Fibroblast of peridontal ligament (primary cell): ENCODE results near the gene GSS.

Experiments used
- DNase-seq: peaks from one replicate; pipeline ENCODE4 v3.0.0-alpha.2; 2010; ENCODE audit errors: extremely low read depth

Gene GSS

DNA sequence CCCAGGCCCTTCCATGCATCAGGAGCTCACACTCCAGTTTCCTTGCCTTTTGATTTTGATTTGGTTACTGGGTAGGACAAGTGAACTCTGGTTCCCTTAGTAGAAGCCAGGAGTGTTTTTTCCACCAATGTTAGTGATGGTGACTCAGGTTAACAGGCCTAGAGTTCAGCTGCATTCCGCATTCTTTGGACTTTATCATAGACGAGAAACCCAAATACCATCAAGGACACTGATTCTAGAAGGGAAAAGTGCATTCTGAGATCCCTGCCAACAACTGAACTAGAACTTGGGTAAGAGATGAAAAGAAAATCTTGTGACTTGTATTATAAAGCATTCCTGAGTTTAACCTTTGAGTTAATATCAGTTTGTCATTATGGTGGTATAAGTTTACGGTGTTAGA is 8.9 kb downstream of the GSS start:
- DNase-seq = no peak

DNA sequence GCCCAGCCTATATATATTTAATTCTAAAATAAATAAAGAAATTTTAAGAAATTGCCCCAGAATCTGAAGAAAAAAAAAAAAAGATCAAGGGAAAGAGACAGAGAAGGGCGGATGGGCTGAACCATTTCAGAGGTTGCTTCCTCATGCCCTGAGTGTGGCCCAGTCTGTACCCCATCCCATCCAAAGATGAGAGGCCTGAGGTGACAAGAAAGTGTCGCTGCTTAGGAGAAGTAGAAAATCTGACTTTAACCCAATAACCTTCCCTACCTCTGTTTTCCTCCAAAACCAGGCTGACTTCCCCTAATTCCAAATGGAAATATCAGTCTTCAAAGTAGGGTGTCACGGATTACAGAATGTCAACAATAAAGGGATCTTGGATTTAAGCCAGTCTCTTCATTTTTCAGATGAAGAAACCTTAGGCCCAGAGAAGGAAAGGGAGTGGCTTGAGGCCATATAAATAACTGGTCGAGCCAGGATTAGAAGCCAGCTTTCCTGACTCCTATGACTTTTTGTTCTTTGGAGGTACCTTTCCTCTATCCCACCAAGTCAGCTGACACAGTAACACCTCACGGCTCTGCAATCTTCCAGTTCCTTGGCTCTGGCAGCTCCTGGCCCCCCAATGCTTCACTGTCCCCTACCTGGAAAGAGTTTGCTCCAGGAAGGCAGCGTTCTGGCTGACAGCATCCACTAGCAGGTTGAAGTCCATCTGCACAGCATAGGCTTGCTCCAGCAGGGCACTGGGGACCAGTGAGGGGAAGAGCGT is 10.1 kb downstream of the GSS start:
- DNase-seq = no peak

DNA sequence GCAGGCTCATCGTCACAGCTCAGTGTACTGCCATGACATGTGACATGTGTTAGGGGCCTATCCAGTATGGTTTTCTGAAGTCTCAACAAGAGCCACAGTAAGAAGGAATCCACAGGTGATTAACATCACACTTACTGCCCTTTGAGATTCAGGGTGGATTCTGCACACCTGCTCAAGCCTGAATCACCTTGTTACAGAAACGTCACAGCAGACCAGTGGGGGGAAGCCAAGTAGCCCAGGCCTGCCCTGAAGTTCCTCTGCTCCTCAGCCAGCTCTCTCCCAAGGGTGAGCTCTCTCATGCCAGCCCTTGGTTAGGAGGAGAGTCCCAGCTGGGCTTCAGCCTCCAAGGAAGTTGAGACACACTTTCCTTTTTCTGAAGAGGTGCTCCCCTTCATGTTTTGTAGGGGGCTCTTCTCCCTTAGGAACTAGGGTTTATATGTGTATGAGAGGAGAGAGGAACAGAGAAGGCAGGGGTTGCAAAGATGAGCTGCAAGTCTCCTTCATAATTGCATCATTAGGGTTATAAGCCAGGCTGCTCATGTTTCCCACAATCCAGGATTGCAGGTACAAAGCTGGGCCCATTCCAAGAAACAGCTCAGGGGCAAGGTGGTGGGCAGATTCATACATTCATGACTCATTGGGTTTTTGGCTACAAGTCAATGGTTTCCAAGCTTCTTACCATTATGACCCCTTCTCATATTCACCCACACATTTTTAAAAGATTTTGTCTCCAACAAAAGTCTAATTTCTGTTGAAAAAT is 11.6 kb downstream of the GSS start:
- DNase-seq = no peak

DNA sequence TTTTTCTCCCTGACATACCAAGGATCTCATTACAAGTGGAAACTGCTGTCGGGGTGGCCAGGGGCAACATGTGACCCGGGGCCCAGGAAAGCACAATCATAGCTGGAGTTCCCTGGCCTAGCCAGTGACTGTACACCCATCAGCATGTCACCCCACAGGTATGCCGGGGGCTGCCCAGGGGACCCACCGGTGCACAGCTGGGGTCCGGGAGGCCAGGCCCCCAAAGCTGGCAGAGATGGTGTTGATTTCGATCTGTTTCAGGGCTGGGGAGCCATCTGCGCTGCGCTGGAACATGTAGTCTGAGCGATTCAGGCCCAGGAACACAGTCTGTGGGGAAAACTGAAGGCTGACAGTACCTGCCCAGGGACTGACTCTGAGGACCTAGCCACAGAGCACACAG is 13.3 kb downstream of the GSS start:
- DNase-seq = no peak

DNA sequence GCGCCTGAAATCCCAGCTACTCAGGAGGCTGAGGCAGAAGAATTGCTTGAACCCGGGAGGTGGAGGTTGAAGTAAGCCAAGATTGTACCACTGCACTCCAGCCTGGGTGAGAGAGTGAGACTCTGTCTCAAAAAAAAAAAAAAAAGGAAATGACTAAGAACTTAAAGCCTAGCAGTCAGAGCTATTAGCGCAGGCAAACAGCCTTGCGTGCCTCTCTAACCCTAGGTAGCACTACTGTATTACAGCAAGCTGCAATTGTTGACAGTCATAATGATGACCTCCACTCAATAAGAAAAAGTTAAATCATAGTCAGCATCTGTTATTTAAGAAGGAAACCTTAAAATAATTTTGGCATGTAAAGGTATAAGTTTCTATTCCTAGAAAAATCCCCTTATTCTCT is 14.4 kb downstream of the GSS start:
- no peak for DNase-seq

DNA sequence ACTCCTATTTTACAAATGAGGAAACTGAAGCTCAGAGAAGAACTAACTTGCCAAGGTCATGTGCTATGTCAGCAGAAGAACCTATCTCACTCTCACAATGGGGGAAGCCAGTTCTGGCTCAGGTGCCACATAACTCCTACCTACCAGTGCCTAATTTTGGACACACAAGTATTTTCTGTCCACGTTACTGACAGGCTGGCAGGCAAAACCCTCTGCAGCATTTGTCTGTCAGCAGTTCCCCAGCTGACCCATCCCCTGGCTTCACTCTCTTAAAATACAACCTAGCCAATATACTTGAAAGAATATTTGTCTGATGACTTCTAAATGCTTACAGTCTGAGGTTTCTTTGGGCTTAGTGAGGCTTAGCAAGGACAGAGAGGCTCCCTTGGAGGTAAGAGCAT is 15.5 kb downstream of the GSS start:
- DNase-seq = no peak

DNA sequence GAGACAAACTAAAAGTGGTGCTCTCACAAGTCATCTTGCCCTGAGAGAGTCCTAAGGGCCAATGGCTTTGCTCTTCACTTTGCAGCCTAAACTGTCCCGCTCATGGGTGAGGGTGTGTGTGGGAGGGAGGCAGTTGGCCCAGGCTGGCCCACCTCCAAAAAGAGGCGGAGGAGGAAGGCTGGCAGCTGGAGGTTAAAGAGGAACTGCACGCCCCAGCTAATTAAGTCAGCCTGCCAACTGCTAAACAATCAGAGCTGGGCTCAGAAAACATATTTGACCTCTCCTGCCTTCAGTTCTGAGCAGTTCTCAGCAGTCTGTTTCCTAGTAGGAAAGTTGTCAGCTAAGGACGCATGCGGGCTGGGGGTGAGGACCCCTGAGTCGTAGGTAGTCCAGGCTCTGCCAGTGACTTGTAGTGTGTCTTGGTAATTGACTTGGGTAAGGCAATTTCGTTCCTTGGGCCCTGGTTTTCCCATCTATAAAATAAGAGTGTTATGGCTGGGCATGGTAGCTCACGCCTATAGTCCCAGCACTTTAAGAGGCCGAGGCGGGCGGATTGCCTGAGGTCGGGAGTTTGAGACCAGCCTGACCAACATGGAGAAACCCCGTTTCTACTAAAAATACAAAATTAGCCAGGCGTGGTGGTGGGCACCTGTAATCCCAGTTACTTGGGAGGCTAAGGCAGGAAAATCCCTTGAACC is 17.0 kb downstream of the GSS start:
- no peak for DNase-seq

DNA sequence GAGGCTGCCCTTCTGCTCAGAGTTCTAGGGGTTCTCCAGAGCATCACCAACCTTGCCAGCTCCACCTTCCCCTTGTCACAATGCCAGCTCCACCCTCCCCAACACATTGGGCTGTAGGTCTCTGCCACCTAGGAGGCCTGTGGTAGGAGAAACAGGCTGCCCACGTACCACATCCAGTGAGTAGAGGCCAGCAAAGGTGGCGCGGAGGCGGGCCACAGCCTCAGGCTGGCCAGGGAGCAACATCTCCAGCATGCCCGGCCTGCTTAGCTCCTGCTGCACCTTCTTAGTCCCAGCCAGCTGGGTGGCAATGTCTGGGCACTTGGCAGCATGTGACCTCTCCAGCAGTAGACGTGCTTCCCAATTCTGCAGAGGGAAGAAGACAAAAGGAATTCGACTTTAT is 23.8 kb downstream of the GSS start:
- no peak for DNase-seq

DNA sequence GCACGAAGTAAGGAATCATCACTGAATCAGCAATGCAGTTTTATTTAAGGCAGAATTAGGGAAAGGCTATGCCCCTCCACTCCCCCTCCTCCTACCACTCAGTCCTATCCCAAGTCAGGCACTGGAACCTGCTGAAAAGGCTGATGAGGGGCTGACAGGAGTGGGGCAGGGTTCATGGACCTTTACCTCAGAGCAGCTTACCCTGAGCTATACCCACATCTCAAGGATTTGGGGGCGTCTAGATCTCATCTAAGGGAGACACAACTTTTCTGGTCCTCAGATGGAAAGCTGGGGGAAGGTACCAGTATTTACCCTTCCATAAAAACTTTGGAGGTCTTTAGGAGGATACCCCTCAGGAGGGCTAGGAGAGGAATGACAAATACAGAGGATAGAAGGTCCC is 27.2 kb downstream of the GSS start:
- no peak for DNase-seq

DNA sequence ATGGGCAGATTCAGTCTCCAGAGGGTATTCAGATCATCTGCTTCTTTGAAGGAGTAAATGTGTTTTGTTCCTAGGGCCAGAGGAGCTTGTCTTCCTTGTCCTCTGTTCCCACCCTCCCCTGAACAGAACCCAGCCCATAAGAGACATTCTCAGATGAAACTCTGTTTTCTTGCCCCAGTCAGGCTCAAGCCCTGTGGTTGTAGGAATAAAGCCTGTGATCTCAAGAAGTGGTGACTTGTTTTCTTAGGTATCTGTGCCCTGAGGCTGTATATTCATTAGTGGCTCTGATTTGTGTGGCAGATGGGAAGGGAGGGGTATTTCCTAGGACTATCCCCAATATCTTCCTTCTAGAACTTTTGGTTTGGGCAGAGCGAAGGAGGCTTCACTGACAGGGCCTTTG is 27.9 kb downstream of the GSS start:
- no peak for DNase-seq

DNA sequence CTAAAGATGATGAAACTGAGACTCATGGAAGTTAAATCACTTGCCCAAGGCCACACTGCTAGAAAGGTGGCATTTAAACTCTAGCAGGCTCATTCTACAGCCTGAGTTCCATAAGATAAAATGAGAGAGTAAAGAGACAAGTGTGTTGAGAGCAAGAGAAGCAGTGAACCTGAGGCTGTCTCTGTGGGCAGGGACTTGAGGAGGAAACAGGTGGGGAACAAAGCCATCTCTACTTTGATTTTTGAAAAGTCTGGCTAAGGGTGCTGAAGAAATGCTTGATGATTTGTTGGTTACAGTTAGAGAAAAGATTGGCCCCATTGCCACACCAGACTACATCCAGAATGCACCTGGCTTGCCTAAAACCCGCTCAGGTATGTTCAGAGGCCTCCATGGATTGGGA is 29.0 kb downstream of the GSS start:
- no peak for DNase-seq

DNA sequence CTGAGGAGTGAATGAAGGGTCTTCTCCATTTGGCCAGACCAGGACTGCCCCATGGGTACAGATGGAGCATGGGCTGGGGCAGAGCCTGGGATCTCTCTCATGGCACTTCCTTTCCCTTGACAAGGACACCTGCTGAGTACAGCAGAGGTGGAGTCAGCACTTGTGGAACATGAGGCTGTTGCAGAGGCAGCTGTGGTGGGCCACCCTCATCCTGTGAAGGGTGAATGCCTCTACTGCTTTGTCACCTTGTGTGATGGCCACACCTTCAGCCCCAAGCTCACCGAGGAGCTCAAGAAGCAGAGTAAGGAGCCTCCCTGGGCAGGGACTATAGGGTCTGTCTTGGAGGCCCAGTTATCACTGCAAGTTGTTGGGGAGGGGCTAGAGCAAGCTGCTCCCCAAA is 29.6 kb downstream of the GSS start:
- DNase-seq = no peak

DNA sequence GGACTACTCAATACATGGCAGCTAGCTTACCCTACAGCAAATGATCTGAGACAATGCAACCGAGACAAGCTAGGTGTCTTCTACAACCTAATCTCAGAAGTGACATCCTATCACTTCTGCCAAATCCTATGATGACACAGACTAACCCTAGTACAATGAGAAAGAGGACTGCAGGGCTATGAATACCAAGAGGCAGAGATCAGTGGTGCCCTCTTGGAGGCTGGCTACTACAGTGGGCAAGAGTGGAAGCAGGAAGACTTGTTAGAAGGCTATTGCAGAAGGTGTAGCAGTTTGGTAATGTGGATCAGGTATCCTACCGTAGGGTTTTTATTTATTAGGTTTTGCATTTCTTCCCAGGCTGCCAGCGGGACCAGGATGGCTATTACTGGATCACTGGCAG is 30.3 kb downstream of the GSS start:
- DNase-seq = no peak

DNA sequence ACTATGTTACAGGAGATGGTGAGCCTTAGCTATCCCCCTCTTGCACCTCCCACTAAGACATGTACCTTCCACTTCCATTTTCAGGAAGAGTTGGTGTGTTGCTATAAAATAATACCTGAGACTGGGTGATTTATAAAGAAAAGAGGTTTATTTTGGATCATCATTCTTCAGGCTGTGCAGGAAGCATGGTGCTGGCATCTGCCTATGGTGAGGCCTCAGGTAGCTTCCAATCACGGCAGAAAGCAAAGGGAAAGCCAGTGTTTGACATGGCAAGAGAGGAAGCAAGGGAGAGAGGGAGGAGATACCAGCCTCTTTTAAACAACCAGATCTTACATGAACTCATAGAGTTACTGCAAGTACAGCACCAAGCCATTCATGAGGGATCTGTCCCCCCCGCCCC is 32.2 kb downstream of the GSS start:
- no peak for DNase-seq

DNA sequence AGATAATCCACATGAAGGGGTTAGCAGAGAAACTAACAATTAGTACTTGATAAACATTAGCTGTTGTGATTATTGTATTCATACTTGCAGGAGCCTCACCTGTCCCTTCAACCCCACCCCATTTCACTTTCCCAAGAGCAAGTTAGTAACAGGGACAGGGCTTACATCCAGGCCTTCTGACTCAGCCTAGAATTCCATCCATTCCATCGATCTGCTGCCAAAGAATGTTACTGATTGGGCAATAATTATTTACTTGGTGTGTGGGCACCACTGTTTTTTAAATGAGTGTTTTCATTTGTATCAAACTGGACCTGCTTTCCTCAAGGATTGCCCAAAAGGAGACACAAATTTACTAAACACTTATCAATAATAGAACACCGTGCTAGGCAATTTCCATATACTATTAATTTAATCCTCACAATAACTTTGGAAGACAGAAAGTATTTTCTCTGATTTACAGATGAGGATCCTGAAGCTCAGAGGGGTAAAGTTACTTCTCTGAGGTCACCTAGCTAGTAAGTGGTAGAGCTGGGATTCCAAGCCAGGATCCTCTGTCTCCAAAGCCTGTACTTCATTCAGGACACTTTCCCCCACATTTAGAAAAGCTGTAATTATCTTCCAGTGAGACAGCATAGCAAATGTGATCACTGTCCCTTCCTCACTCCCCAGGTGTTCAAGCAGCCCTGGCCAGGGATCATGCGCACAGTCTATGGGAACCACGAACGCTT is 32.8 kb downstream of the GSS start:
- peak; percentile 90 for DNase-seq

DNA sequence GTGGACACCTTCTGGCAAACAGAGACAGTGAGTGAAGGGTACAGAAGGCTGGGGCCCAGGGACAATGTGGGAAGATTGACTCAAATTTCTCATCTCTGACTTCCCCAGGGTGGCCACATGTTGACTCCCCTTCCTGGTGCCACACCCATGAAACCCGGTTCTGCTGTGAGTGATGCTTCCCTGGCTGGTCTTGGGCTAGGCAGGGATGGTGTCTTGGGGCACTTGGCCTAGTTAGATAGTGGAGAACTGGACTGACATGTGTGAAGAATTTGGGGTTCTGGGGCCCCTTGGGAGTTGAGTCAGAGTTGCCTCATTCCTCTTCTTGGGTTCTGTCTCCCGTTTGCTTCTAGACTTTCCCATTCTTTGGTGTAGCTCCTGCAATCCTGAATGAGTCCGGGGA is 34.2 kb downstream of the GSS start:
- DNase-seq = no peak

DNA sequence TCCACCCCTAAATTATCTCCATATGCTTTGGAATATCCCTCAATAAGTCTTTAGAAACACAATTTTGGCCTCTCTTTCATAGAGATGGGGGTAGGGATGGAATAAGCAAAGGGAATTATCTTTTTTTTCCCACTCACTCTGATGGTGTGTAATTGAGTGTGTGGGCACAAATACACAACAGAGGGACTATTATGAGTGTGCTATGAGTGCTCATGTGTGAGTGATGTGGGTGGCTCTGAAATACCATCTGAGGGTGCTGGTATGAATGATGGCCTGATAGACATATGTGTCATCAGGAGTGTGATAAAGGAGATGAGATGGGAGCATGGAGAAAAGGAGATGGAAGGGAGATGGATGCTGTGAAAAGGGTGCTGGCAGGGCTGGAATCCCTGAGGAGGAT is 35.6 kb downstream of the GSS start:
- DNase-seq = no peak

DNA sequence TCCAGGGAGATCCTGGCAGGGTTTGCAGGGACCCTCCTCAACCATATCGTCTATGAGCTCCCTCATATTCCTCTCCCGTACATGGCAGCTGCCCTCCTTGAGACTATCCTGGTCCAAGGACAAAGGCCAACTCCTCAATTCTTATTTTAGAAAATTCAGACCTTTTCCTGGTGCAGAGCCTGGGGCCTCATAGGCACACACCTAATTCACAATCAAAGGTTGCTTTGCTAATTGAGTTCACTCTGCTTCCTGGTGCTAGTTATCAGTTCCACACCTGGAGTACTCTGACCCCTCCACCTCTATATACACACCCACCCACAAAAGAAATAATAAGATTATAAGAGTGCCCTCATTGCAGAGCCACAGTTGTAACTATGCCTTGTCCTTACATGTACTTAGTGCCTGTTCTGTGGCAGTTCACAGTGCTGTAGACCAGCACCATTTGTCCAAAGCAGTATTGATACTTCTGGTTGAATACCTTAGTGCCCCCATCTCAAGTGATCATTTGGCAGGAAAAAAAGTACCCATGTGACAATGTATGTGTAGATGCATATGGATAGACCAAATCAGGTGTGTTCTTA is 38.7 kb downstream of the GSS start:
- DNase-seq = no peak

DNA sequence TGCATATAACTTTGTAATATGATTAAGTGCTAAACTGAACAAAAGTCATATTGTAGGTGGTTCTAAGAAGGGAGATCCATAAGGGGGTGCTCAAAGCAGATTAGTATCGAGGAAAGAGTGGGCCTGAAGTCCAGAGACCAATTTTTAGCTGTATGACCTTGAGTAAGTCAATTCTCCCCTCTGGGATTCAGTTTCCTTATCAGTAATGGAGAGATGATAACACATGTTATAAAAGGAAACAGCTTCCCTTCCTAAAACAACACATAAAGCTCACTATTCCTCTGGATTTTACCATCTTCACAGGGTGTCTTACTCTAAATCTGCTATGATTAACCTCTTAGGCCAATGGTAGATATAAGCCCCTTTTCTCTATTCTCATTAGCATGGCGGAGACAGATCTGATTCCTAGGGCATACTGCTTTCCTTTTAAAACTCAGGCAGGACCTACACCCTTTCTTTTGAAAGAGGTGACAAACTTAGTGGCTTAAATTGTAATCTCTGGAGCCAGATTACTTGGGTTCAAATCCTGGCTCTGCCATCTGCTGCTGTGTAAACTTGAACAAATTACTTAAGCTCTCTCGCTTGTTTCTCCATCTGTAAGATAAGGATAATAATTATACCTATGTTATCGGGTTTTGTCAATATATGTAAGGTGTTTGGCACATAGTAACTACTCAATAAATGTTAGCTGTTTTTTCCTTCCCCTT is 39.7 kb downstream of the GSS start:
- DNase-seq = no peak

DNA sequence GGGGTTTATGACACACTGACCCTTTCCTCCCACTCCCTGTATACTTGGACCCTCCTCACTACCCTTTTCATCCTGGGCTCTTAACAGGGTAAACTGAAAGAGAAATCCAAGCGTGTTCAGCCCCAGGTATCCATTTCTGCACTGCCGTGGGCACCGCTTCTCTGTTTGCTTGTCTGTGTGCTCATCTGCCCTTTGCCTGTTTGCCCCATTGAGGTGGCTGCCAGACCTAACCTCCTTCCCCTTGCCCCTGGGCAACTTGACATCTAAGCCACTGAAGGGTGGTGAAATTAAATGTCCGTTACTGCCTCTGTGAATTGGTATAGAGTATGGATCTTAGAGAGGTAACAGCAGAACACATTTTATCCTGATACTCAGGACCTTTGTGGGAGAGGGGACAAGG is 40.5 kb downstream of the GSS start:
- no peak for DNase-seq
